HG03442 (cell line): ENCODE data around the gene SPDYE2B.
"Not testable (repeated sequence)": the region's sequence is repeated elsewhere in the genome, so short reads cannot be mapped to it uniquely, and the experiment has no call there.

Experiments used
- ATAC-seq: cut with Tn5 transposase; IDR thresholded peaks from one replicate; pipeline ENCODE4 v1.9.1; 2021; ENCODE audit warnings: mild to moderate bottlenecking, moderate library complexity; ENCODE audit not compliant: unreplicated experiment

Gene SPDYE2B

GRCh38 chr7:102642691-102643090, 7.4 kb upstream of the SPDYE2B start, which contains the start of gene UPK3BL1:
TSS of gene UPK3BL1 (minus strand) at chr7:102642791. CDS start at chr7:102642741, 50 bp downstream.
- ATAC-seq: not testable (repeated sequence)

GRCh38 chr7:102643404-102643803, 6.7 kb upstream of the SPDYE2B start:
- ATAC-seq: not testable (repeated sequence)

GRCh38 chr7:102647813-102648212, 2.3 kb upstream of the SPDYE2B start:
- ATAC-seq: not testable (repeated sequence)

- ATAC-seq: not testable (repeated sequence)
Measured at GRCh38 chr7:102664765-102665164, 14.6 kb downstream of the SPDYE2B start.

- ATAC-seq: not testable (repeated sequence)
Measured at GRCh38 chr7:102666850-102667249, 16.7 kb downstream of the SPDYE2B start.

- ATAC-seq: not testable (repeated sequence)
Measured at GRCh38 chr7:102667523-102667922, 17.4 kb downstream of the SPDYE2B start.

GRCh38 chr7:102671166-102671955, 21.2 kb downstream of the SPDYE2B start, which contains the start of gene POLR2J2:
TSS of gene POLR2J2 (minus strand) at chr7:102671663. CDS start at chr7:102671601, 62 bp downstream.
- ATAC-seq: peak; percentile 72

- ATAC-seq: peak; percentile 33
Measured at GRCh38 chr7:102671956-102672307, 21.8 kb downstream of the SPDYE2B start.

- ATAC-seq: not testable (repeated sequence)
Measured at GRCh38 chr7:102673447-102674067, 23.4 kb downstream of the SPDYE2B start.

- not testable (repeated sequence) for ATAC-seq
Measured at GRCh38 chr7:102675545-102675944, 25.4 kb downstream of the SPDYE2B start.

GRCh38 chr7:102680780-102681179, 30.7 kb downstream of the SPDYE2B start:
- ATAC-seq: not testable (repeated sequence)

GRCh38 chr7:102682560-102682959, 32.4 kb downstream of the SPDYE2B start:
- not testable (repeated sequence) for ATAC-seq

- peak; percentile 66 for ATAC-seq
Measured at GRCh38 chr7:102688299-102689036, 38.3 kb downstream of the SPDYE2B start.

- ATAC-seq: peak; percentile 54
Measured at GRCh38 chr7:102689436-102690282, 39.5 kb downstream of the SPDYE2B start.

- not testable (repeated sequence) for ATAC-seq
Measured at GRCh38 chr7:102690602-102691001, 40.5 kb downstream of the SPDYE2B start.

GRCh38 chr7:102694008-102694407, 43.9 kb downstream of the SPDYE2B start:
- ATAC-seq: not testable (repeated sequence)

- peak; percentile 60 for ATAC-seq
Measured at GRCh38 chr7:102695033-102695552, 45.0 kb downstream of the SPDYE2B start.

GRCh38 chr7:102696009-102696408, 45.9 kb downstream of the SPDYE2B start:
- ATAC-seq: not testable (repeated sequence)

GRCh38 chr7:102697642-102698512, 47.8 kb downstream of the SPDYE2B start:
- not testable (repeated sequence) for ATAC-seq
